ENCODE results near the gene MMP25. TPM values are rescaled to one million over a fixed set of nuclear protein-coding genes. Genes with fewer than 3 reads are reported as not detected.

MMP25 gene
- total RNA-seq, 1 donor from 2014 or later: 0.89 TPM

GRCh38 chr16:3012828-3013420 lies 33.4 kb upstream of the MMP25 start, which contains the start of gene CLDN9:
Gene CLDN9 (plus strand): TSS chr16:3012923. CDS start chr16:3013363, 440 bp downstream.
- Histone ChIP-seq H3K27me3 (ENCODE audit: insufficient read depth, low read length) (peaks cover 34% of the 10 kb centered on the region), H3K4me2 (ENCODE audit: low read length) (no peak within 1 kb of the TSS), H3K4me3 (ENCODE audit: insufficient read depth, low read depth, low read length) (no peak within 1 kb of the TSS), H3K27ac (ENCODE audit: low read depth, low read length) (no peak within 1 kb of the TSS), H3K4me1 (ENCODE audit: insufficient read depth, low read length) (peaks cover 23% of the 10 kb centered on the region), H4K20me1 (ENCODE audit: insufficient read depth, low read length) (peaks cover 5% of the 10 kb centered on the region), H2AFZ (ENCODE audit: low read depth, low read length) (no peak within 1 kb of the TSS), H3K9ac (ENCODE audit: low read length) (no peak within 1 kb of the TSS), H3K79me2 (ENCODE audit: insufficient read depth, low read length) (no peaks in the 10 kb centered on the region), H3K36me3 (ENCODE audit: insufficient read depth, low read length) (no peaks in the 10 kb centered on the region), H3K9me3 (ENCODE audit: insufficient read depth, low read depth, low read length) (no peaks in the 10 kb centered on the region)
- Mint-ChIP-seq H3K9me3 (ENCODE audit: unreplicated experiment) (no peaks in the 10 kb centered on the region), H3K27ac (ENCODE audit: unreplicated experiment) (no peak within 1 kb of the TSS), H3K36me3 (ENCODE audit: low read depth, unreplicated experiment) (peaks cover 3% of the 10 kb centered on the region), H3K4me3 (ENCODE audit: unreplicated experiment) (no peak within 1 kb of the TSS), H3K4me1 (ENCODE audit: low read depth, unreplicated experiment) (peaks cover 20% of the 10 kb centered on the region), H3K27me3 (ENCODE audit: low read depth, unreplicated experiment) (no peaks in the 10 kb centered on the region)
- FAIRE-seq (no peak), DNase-seq (ENCODE audit: low read depth) (no peak)
- TF ChIP-seq CTCF (IDR thresholded peaks at IDR 0.05; ENCODE audit: insufficient read depth, low read depth, low read length): no peak
- peak; percentile 84 for TF ChIP-seq EZH2 (IDR thresholded peaks at IDR 0.05; ENCODE audit: insufficient read depth, low read length)

- peaks cover 15% of the 10 kb centered on the region for H3K4me1 Mint-ChIP-seq (ENCODE audit: low read depth, unreplicated experiment)
- Histone ChIP-seq H3K4me3 (ENCODE audit: insufficient read depth, low read depth, low read length) (no peak overlapping the region), H3K36me3 (ENCODE audit: insufficient read depth, low read length) (no peaks in the 10 kb centered on the region), H3K9ac (ENCODE audit: low read length) (no peak overlapping the region), H4K20me1 (ENCODE audit: insufficient read depth, low read length) (peaks cover 5% of the 10 kb centered on the region), H3K27me3 (ENCODE audit: insufficient read depth, low read length) (peaks cover 28% of the 10 kb centered on the region), H3K79me2 (ENCODE audit: insufficient read depth, low read length) (no peaks in the 10 kb centered on the region), H3K9me3 (ENCODE audit: insufficient read depth, low read depth, low read length) (no peaks in the 10 kb centered on the region), H3K4me1 (ENCODE audit: insufficient read depth, low read length) (peaks cover 22% of the 10 kb centered on the region), H3K4me2 (ENCODE audit: low read length) (no peak overlapping the region), H2AFZ (ENCODE audit: low read depth, low read length) (no peak overlapping the region), H3K27ac (ENCODE audit: low read depth, low read length) (no peak overlapping the region)
- no peaks in the 10 kb centered on the region for H3K9me3 Mint-ChIP-seq (ENCODE audit: unreplicated experiment)
- TF ChIP-seq CTCF (IDR thresholded peaks at IDR 0.05; ENCODE audit: insufficient read depth, low read depth, low read length): no peak
- H3K27me3 Mint-ChIP-seq (ENCODE audit: low read depth, unreplicated experiment): no peaks in the 10 kb centered on the region
- no peak for FAIRE-seq
- DNase-seq (ENCODE audit: low read depth): no peak
- no peak overlapping the region for H3K27ac Mint-ChIP-seq (ENCODE audit: unreplicated experiment)
- no peak overlapping the region for H3K4me3 Mint-ChIP-seq (ENCODE audit: unreplicated experiment)
- peaks cover 3% of the 10 kb centered on the region for H3K36me3 Mint-ChIP-seq (ENCODE audit: low read depth, unreplicated experiment)
Observed at GRCh38 chr16:3013491-3013951, 32.8 kb upstream of the MMP25 start.

- no peak for FAIRE-seq
- Histone ChIP-seq H3K4me1 (ENCODE audit: insufficient read depth, low read length) (peaks cover 22% of the 10 kb centered on the region), H2AFZ (ENCODE audit: low read depth, low read length) (no peak overlapping the region), H3K36me3 (ENCODE audit: insufficient read depth, low read length) (no peaks in the 10 kb centered on the region), H3K9me3 (ENCODE audit: insufficient read depth, low read depth, low read length) (no peaks in the 10 kb centered on the region), H3K27ac (ENCODE audit: low read depth, low read length) (no peak overlapping the region), H4K20me1 (ENCODE audit: insufficient read depth, low read length) (peaks cover 5% of the 10 kb centered on the region), H3K4me3 (ENCODE audit: insufficient read depth, low read depth, low read length) (no peak overlapping the region), H3K79me2 (ENCODE audit: insufficient read depth, low read length) (no peaks in the 10 kb centered on the region), H3K9ac (ENCODE audit: low read length) (no peak overlapping the region), H3K4me2 (ENCODE audit: low read length) (no peak overlapping the region), H3K27me3 (ENCODE audit: insufficient read depth, low read length) (peaks cover 24% of the 10 kb centered on the region)
- no peak for DNase-seq (ENCODE audit: low read depth)
- no peak for TF ChIP-seq EZH2 (IDR thresholded peaks at IDR 0.05; ENCODE audit: insufficient read depth, low read length)
- H3K9me3 Mint-ChIP-seq (ENCODE audit: unreplicated experiment): no peaks in the 10 kb centered on the region
- H3K4me1 Mint-ChIP-seq (ENCODE audit: low read depth, unreplicated experiment): peaks cover 13% of the 10 kb centered on the region
- H3K4me3 Mint-ChIP-seq (ENCODE audit: unreplicated experiment): peak overlapping the region; percentile 34
- H3K27me3 Mint-ChIP-seq (ENCODE audit: low read depth, unreplicated experiment): no peaks in the 10 kb centered on the region
- H3K27ac Mint-ChIP-seq (ENCODE audit: unreplicated experiment): no peak overlapping the region
- H3K36me3 Mint-ChIP-seq (ENCODE audit: low read depth, unreplicated experiment): peaks cover 3% of the 10 kb centered on the region
Observed at GRCh38 chr16:3013998-3014690, 32.2 kb upstream of the MMP25 start.
